ENCODE measurements around the gene RGPD4. TPM values are rescaled to one million over a fixed set of nuclear protein-coding genes. Genes with fewer than 3 reads are reported as not detected.

RGPD4 gene
- total and polyA plus RNA-seq, 4 donors, result 0.15 TPM; not detected in 3

DNA sequence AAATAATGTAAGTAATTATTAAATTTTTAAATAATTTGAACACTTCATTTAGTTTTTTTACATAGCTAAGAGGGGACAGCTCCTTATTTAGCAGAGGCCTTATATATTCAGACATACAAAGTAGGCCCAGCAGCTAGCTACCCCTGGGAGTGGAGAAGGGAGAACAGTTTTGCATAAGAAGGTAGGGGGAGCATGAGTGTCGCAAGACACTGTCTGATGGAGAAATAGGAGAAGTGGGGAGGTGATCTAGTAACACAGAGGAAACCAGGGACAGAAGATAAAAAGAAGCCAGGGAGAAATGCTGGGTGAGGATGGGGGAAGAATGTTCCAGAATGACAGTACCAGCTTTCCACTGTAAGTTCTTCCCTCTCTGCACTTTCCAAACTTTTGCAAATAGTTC, 16.0 kb upstream of the RGPD4 start:
- WGBS, 2 donors, result 30 to 62% methylated on average over 1 of the region's 1 CpG

DNA sequence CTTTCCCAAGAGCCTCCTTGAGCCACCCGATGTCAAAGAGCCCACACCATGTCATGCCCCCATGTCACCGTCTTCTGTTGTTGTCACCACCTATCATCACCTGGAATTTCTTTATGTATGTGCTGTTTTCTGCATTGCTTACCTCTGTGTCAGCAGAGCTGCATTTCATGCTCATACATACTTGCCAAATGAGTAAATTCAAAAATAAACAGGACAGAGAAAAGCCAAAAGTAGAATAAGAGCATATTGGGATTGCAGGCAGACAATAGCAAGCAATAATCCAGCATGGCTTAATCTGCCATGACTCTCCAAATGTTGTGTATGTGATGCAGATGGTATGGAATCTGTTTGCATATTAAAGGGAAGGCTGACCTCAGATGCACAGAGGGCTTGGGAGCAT, 15.3 kb upstream of the RGPD4 start:
- TF ChIP-seq, protein P1, sequence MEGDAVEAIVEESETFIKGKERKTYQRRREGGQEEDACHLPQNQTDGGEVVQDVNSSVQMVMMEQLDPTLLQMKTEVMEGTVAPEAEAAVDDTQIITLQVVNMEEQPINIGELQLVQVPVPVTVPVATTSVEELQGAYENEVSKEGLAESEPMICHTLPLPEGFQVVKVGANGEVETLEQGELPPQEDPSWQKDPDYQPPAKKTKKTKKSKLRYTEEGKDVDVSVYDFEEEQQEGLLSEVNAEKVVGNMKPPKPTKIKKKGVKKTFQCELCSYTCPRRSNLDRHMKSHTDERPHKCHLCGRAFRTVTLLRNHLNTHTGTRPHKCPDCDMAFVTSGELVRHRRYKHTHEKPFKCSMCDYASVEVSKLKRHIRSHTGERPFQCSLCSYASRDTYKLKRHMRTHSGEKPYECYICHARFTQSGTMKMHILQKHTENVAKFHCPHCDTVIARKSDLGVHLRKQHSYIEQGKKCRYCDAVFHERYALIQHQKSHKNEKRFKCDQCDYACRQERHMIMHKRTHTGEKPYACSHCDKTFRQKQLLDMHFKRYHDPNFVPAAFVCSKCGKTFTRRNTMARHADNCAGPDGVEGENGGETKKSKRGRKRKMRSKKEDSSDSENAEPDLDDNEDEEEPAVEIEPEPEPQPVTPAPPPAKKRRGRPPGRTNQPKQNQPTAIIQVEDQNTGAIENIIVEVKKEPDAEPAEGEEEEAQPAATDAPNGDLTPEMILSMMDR (IDR thresholded peaks at IDR 0.05; ENCODE audit: control extremely low read depth, extremely low read depth), result no peak
- H3K4me1 ChIP-seq (ENCODE audit: control insufficient read depth in 5 of 5, insufficient read depth in 5 of 5, low read length in 5 of 5), result peaks cover 0 to 6% (median 0%) of the 10 kb centered on the region in 5 donors
- H3K4me3 ChIP-seq, result no peak overlapping the region
- DNase-seq (no peak), ATAC-seq (ENCODE audit: insufficient read depth, low FRiP score) (no peak)
- no peaks in the 10 kb centered on the region for H3K36me3 ChIP-seq (ENCODE audit: control insufficient read depth in 4 of 4, insufficient read depth in 4 of 4, low read length in 4 of 4)
- H3K27me3 ChIP-seq (ENCODE audit: control insufficient read depth in 3 of 3, insufficient read depth in 3 of 3, low read length in 2 of 3), result no peaks in the 10 kb centered on the region
- peaks cover 0 to 2% (median 0%) of the 10 kb centered on the region in 4 donors for H3K9me3 ChIP-seq (ENCODE audit: control insufficient read depth in 4 of 4, insufficient read depth in 3 of 4, low read length in 3 of 4)
- WGBS, 2 donors, result 75 to 82% methylated on average over 2 of the region's 2 CpGs
- H3K27ac ChIP-seq (ENCODE audit: low read depth in 1 of 2, low read length in 1 of 2), result no peak overlapping the region
- H3K9ac ChIP-seq (ENCODE audit: insufficient read depth in 1 of 2, low read length in 2 of 2), result no peak overlapping the region

More for the DNA sequence above, 16.0 kb upstream of the RGPD4 start:
- Histone ChIP-seq H3K4me3 (no peak overlapping the region), H3K36me3 (ENCODE audit: control insufficient read depth in 4 of 4, insufficient read depth in 4 of 4, low read length in 4 of 4) (no peaks in the 10 kb centered on the region), H3K9ac (ENCODE audit: insufficient read depth in 1 of 2, low read length in 2 of 2) (no peak overlapping the region), H3K27me3 (ENCODE audit: control insufficient read depth in 3 of 3, insufficient read depth in 3 of 3, low read length in 2 of 3) (no peaks in the 10 kb centered on the region), H3K9me3 (ENCODE audit: control insufficient read depth in 4 of 4, insufficient read depth in 3 of 4, low read length in 3 of 4) (peaks cover 0 to 2% (median 0%) of the 10 kb centered on the region in 4 donors), H3K4me1 (ENCODE audit: control insufficient read depth in 5 of 5, insufficient read depth in 5 of 5, low read length in 5 of 5) (peaks cover 0 to 6% (median 0%) of the 10 kb centered on the region in 5 donors), H3K27ac (ENCODE audit: low read depth in 1 of 2, low read length in 1 of 2) (no peak overlapping the region)
- TF ChIP-seq, protein P1 (IDR thresholded peaks at IDR 0.05; ENCODE audit: control extremely low read depth, extremely low read depth), result no peak
- ATAC-seq (ENCODE audit: insufficient read depth, low FRiP score) (no peak), DNase-seq (no peak)

DNA sequence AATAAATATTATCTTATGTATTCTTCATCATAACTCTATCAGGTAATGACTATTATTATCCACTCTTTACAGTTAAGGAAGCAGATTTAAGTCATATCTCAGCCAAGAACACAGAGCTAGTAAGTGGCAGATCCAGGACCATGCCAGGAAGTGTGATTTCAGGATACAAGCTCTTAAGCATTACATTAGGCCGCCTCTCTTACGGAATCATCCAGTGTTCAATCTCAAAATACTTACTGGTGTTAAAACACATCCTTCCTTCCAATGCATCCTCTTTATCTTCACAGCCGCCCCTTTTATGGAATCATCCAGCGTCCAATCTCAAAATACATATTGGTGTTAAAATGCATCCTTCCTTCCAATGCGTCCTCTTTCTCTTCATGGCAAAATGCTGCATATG, 14.7 kb upstream of the RGPD4 start:
- Histone ChIP-seq H3K9me3 (ENCODE audit: control insufficient read depth in 4 of 4, insufficient read depth in 3 of 4, low read length in 3 of 4) (peaks cover 0 to 2% (median 0%) of the 10 kb centered on the region in 4 donors), H3K4me3 (no peak overlapping the region), H3K4me1 (ENCODE audit: control insufficient read depth in 5 of 5, insufficient read depth in 5 of 5, low read length in 5 of 5) (peaks cover 0 to 6% (median 0%) of the 10 kb centered on the region in 5 donors), H3K9ac (ENCODE audit: insufficient read depth in 1 of 2, low read length in 2 of 2) (no peak overlapping the region), H3K36me3 (ENCODE audit: control insufficient read depth in 4 of 4, insufficient read depth in 4 of 4, low read length in 4 of 4) (no peaks in the 10 kb centered on the region), H3K27me3 (ENCODE audit: control insufficient read depth in 3 of 3, insufficient read depth in 3 of 3, low read length in 2 of 3) (no peaks in the 10 kb centered on the region), H3K27ac (ENCODE audit: low read depth in 1 of 2, low read length in 1 of 2) (no peak overlapping the region)
- DNase-seq, result peak in 1 of 3 donors; percentile 3
- no peak for ATAC-seq (ENCODE audit: insufficient read depth, low FRiP score)
- 74 to 82% methylated on average over 5 of the region's 5 CpGs for WGBS, 2 donors
- TF ChIP-seq, protein P1 (IDR thresholded peaks at IDR 0.05; ENCODE audit: control extremely low read depth, extremely low read depth), result no peak

DNA sequence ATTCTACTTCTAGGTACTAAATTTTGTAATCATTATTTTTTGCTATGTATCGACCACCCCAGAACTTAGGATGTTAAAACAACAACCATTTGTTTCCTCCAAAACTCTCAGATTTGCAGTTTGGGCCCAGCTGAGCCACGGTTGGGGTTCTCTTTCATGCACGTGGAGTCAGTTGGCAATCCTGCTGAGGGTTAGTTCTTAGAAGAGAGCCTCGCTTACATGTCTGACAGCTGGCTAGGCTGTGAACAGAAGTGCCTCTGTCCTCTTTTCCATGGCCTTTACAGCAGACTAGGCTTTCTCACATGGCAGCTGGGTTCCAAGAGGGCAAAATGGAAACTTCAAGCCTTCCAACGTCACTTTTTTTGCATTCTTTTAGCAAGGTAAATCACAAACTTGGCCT, 9.3 kb upstream of the RGPD4 start:
- no peak overlapping the region for H3K9ac ChIP-seq (ENCODE audit: insufficient read depth in 1 of 2, low read length in 2 of 2)
- no peaks in the 10 kb centered on the region for H3K27me3 ChIP-seq (ENCODE audit: control insufficient read depth in 3 of 3, insufficient read depth in 3 of 3, low read length in 2 of 3)
- 68 to 74% methylated on average over 5 of the region's 5 CpGs for WGBS, 2 donors
- H3K27ac ChIP-seq (ENCODE audit: low read depth in 1 of 2, low read length in 1 of 2), result no peak overlapping the region
- H3K9me3 ChIP-seq (ENCODE audit: control insufficient read depth in 4 of 4, insufficient read depth in 3 of 4, low read length in 3 of 4), result no peaks in the 10 kb centered on the region
- no peak for DNase-seq
- H3K4me1 ChIP-seq (ENCODE audit: control insufficient read depth in 5 of 5, insufficient read depth in 5 of 5, low read length in 5 of 5), result no peaks in the 10 kb centered on the region
- H3K4me3 ChIP-seq, result no peak overlapping the region
- TF ChIP-seq, protein P1 (IDR thresholded peaks at IDR 0.05; ENCODE audit: control extremely low read depth, extremely low read depth), result no peak
- H3K36me3 ChIP-seq (ENCODE audit: control insufficient read depth in 4 of 4, insufficient read depth in 4 of 4, low read length in 4 of 4), result no peaks in the 10 kb centered on the region
- ATAC-seq (ENCODE audit: insufficient read depth, low FRiP score), result no peak

All from lung (tissue), 12 donors.